ENCODE data around the gene PCOLCE2. TPM values are rescaled to one million over a fixed set of nuclear protein-coding genes. Genes with fewer than 3 reads are reported as not detected.
A peak's percentile ranks its signal among the peaks of the same experiment; 100 is the strongest.

The PCOLCE2 gene, protein sequence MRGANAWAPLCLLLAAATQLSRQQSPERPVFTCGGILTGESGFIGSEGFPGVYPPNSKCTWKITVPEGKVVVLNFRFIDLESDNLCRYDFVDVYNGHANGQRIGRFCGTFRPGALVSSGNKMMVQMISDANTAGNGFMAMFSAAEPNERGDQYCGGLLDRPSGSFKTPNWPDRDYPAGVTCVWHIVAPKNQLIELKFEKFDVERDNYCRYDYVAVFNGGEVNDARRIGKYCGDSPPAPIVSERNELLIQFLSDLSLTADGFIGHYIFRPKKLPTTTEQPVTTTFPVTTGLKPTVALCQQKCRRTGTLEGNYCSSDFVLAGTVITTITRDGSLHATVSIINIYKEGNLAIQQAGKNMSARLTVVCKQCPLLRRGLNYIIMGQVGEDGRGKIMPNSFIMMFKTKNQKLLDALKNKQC
- 10 to 100 TPM in 1 of 4 donors, 1 to 10 TPM in 3; 3.2 to 13.3 (median 6.7) TPM for total RNA-seq

DNA sequence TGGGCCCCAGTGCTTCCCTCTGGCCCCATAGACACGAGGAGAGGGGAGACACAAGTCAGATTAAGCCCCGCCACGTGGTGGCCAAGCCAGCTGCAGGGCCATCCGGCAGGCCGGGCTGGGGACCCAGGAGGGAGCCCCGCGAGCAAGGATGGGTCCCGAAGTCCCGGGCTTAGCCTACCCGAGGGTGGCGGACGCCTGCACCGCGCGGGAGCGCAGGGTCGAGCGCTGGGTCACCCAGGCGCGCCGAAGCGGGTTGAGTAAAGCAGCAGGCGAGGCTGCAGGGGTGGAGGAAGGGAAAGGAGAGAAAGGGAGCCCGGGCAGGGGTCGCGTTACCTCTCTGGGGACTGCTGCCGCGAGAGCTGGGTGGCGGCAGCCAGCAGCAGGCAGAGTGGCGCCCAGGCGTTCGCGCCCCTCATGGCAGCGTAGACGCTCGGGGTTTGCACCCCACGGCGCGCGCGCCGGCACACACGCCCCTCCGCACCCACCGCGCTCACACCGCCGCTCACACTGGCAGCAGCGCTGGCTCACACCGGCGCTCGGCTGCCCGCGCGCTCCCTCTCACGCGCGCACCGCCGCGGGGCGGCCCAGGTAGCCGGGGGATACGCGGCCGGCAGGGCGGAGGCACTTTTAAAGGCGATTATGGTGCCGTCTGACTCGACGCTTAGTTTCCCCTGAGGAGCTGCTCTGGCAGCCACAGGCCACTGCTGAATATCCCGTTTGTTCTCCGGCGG is at the start of gene PCOLCE2:
Gene PCOLCE2 (minus strand): TSS at position 603 of the 731 bp plus-strand sequence. CDS start 187 bp downstream, at position 416.
- Histone ChIP-seq H3K4me3 (peak within 1 kb of the TSS; percentile 73), H3K36me3 (no peaks in the 10 kb centered on the region), H3K9me3 (no peaks in the 10 kb centered on the region), H3K27ac (peak within 1 kb of the TSS; percentile 42), H3K27me3 (peaks cover 14% of the 10 kb centered on the region), H3K4me1 (peaks cover 16% of the 10 kb centered on the region)
- DNase-seq (ENCODE audit: low spot score in 2 of 2): peak in 1 of 2 donors; percentile 77
- TF ChIP-seq POLR2AphosphoS5 (IDR thresholded peaks at IDR 0.05) (no peak), EP300 (IDR thresholded peaks at IDR 0.05) (no peak)
- TF ChIP-seq, protein P1, sequence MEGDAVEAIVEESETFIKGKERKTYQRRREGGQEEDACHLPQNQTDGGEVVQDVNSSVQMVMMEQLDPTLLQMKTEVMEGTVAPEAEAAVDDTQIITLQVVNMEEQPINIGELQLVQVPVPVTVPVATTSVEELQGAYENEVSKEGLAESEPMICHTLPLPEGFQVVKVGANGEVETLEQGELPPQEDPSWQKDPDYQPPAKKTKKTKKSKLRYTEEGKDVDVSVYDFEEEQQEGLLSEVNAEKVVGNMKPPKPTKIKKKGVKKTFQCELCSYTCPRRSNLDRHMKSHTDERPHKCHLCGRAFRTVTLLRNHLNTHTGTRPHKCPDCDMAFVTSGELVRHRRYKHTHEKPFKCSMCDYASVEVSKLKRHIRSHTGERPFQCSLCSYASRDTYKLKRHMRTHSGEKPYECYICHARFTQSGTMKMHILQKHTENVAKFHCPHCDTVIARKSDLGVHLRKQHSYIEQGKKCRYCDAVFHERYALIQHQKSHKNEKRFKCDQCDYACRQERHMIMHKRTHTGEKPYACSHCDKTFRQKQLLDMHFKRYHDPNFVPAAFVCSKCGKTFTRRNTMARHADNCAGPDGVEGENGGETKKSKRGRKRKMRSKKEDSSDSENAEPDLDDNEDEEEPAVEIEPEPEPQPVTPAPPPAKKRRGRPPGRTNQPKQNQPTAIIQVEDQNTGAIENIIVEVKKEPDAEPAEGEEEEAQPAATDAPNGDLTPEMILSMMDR (IDR thresholded peaks at IDR 0.05): no peak
- WGBS: 0% methylated on average over 25 of the region's 74 CpGs

DNA sequence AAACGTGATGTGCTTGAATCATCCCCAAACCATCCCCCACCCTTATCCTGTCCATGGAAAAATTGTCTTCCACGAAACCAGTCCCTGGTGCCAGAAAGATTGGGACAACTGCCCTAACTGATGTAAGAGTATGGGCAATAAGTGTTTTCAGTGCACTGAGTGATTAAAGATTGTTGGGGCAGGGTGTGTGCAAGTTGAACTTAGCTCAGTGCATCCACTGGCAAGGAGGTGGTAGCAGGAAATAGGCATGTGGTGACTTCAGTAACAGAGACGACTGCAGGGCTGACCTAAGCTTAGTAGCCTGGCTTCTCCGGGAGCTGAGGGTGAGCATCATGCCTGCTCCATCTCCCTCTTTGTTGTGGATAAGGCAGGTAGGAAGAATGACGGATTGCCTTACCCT is 47.1 kb upstream of the PCOLCE2 start:
- 76% methylated on average over 5 of the region's 5 CpGs for WGBS
- no peaks in the 10 kb centered on the region for H3K9me3 ChIP-seq
- TF ChIP-seq POLR2AphosphoS5 (IDR thresholded peaks at IDR 0.05) (no peak), POLR2A (IDR thresholded peaks at IDR 0.05) (no peak), EP300 (IDR thresholded peaks at IDR 0.05) (no peak)
- TF ChIP-seq, protein P1 (IDR thresholded peaks at IDR 0.05): no peak
- no peaks in the 10 kb centered on the region for H3K36me3 ChIP-seq
- H3K4me1 ChIP-seq: no peaks in the 10 kb centered on the region
- H3K27me3 ChIP-seq: no peaks in the 10 kb centered on the region
- no peak for DNase-seq (ENCODE audit: low spot score in 2 of 2)
- H3K27ac ChIP-seq: no peak overlapping the region
- H3K4me3 ChIP-seq: no peak overlapping the region

DNA sequence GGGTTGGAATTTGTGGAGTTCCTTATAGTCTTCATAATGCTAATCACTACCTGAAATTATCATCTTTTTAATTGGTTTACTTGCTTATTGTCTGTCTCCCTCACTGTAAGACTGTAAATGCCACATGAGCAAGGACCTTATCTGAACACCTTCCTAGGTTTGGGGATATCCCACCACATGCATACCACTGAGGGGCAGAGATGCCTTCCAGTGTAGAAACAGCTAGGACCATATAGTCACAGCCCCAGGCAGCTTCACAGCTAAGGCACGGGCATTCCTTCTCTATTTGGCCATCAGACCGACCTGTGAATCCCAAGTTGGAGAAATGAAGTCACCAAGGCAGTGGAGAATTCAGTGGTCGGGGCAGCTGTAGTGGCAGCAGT is 46.0 kb upstream of the PCOLCE2 start:
- 87% methylated on average over 3 of the region's 3 CpGs for WGBS
- Histone ChIP-seq H3K27me3 (no peaks in the 10 kb centered on the region), H3K36me3 (no peaks in the 10 kb centered on the region), H3K4me3 (no peak overlapping the region), H3K27ac (no peak overlapping the region), H3K9me3 (no peaks in the 10 kb centered on the region), H3K4me1 (no peaks in the 10 kb centered on the region)
- TF ChIP-seq POLR2AphosphoS5 (IDR thresholded peaks at IDR 0.05) (no peak), EP300 (IDR thresholded peaks at IDR 0.05) (no peak)
- DNase-seq (ENCODE audit: low spot score in 2 of 2): no peak

DNA sequence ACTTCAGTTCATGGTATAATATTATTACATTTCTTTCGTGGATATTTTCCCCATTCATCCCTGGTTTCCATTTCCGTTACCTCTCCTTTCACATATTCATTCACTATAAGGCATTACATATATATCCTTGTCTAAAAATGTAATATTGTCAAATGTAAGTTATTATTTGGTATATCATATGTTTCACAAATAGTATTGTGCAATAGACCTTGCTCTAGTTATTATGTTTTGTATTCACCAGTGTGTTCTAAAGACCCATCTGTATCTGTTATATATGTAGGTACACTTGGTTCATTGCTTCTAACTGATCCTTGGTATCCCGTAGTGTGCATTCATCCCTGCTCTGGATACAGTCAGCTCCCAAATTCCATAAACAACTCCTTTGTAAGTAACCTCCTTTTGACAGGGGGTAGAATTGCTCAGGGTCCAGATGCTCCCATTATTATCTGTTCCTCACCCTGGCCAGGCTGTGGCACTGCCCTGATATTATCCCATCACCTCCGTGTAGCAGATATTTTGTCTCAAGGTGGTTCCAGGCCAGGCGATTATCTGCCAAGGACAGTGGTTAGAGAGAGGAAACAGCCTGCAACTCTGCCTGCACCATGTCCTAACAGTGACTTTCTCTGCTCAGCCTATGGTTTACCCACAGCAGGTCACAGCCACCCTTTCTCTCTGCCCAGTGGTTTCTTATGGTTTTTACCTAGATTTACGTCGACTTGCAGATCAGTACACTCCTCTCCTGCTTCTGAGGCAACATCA is 45.4 kb upstream of the PCOLCE2 start:
- no peak overlapping the region for H3K4me3 ChIP-seq
- TF ChIP-seq, protein P1 (IDR thresholded peaks at IDR 0.05): no peak
- TF ChIP-seq POLR2AphosphoS5 (IDR thresholded peaks at IDR 0.05) (no peak), POLR2A (IDR thresholded peaks at IDR 0.05) (no peak), EP300 (IDR thresholded peaks at IDR 0.05) (no peak)
- no peaks in the 10 kb centered on the region for H3K27me3 ChIP-seq
- H3K27ac ChIP-seq: no peak overlapping the region
- H3K36me3 ChIP-seq: no peaks in the 10 kb centered on the region
- no peaks in the 10 kb centered on the region for H3K4me1 ChIP-seq
- no peak for DNase-seq (ENCODE audit: low spot score in 2 of 2)
- WGBS: 87% methylated on average over 7 of the region's 7 CpGs
- no peaks in the 10 kb centered on the region for H3K9me3 ChIP-seq

DNA sequence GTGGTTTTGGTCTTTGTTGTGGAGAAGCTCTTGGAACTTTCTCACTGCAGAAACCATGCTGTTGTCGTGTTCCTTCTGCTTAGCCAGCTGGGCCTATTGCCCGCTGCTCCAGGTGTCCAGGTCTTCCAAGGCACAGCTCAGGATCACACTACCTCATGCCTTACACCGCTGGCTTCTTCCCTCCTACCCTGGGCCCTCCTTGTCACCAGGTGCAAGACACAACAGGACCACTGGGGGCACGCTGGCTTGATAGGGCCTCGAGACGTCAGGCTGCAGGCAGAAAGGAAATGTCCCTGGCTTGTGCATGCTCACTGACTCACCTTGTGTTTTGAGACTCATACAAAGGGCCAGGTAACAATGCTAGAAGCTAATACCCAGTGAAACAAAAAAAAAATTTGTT is 42.3 kb upstream of the PCOLCE2 start:
- H3K27me3 ChIP-seq: peaks cover 5% of the 10 kb centered on the region
- no peak overlapping the region for H3K27ac ChIP-seq
- H3K4me1 ChIP-seq: no peaks in the 10 kb centered on the region
- no peaks in the 10 kb centered on the region for H3K9me3 ChIP-seq
- no peak overlapping the region for H3K4me3 ChIP-seq
- no peak for TF ChIP-seq POLR2A (IDR thresholded peaks at IDR 0.05)
- no peak for TF ChIP-seq POLR2AphosphoS5 (IDR thresholded peaks at IDR 0.05)
- no peak for TF ChIP-seq EP300 (IDR thresholded peaks at IDR 0.05)
- 85% methylated on average over 6 of the region's 6 CpGs for WGBS
- DNase-seq (ENCODE audit: low spot score in 2 of 2): no peak
- no peaks in the 10 kb centered on the region for H3K36me3 ChIP-seq

Measured in suprapubic skin (tissue), 4 donors.